H9 (cell line): ENCODE measurements around the gene CYB5R3. TPM values are rescaled to one million over a fixed set of nuclear protein-coding genes. Genes with fewer than 3 reads are reported as not detected.
"Not testable (repeated sequence)": the region's sequence is repeated elsewhere in the genome, so short reads cannot be mapped to it uniquely, and the experiment has no call there.

Source experiments
- DNase-seq: peaks from one replicate; pipeline ENCODE4 v3.0.0-alpha.2; 2017
- H2AFZ ChIP-seq: one replicate; pipeline ENCODE4 v1.6.1; 2013; ENCODE audit warnings: mild to moderate bottlenecking, low read length, control low read depth, moderate library complexity
- H2AK5ac ChIP-seq: 2 replicates; pipeline ENCODE4 v1.6.1; 2013; ENCODE audit warnings: low read length, control low read depth, mixed read lengths; ENCODE audit not compliant: insufficient read length
- H2BK120ac ChIP-seq: one replicate; pipeline ENCODE4 v1.6.1; 2013; ENCODE audit warnings: low read depth, mild to moderate bottlenecking, low read length, control low read depth, inconsistent platforms; ENCODE audit not compliant: poor library complexity, severe bottlenecking
- H2BK12ac ChIP-seq: 2 replicates; pipeline ENCODE4 v1.6.1; 2013; ENCODE audit warnings: low read length, control low read depth, mixed read lengths, low read depth; ENCODE audit not compliant: insufficient read length
- H2BK15ac ChIP-seq: 2 replicates; pipeline ENCODE4 v1.6.1; 2013; ENCODE audit warnings: low read depth, low read length, control low read depth
- H2BK20ac ChIP-seq: one replicate; pipeline ENCODE4 v1.6.1; 2013; ENCODE audit warnings: low read depth, mild to moderate bottlenecking, low read length, control low read depth, inconsistent platforms; ENCODE audit not compliant: poor library complexity, severe bottlenecking
- H2BK5ac ChIP-seq: 2 replicates; pipeline ENCODE4 v1.6.1; 2013; ENCODE audit warnings: low read length, control low read depth, mixed read lengths; ENCODE audit not compliant: insufficient read length
- H3K14ac ChIP-seq: 2 replicates; pipeline ENCODE4 v1.6.1; 2013; ENCODE audit warnings: low read length, control low read depth; ENCODE audit not compliant: insufficient read depth
- H3K18ac ChIP-seq: 2 replicates; pipeline ENCODE4 v1.6.1; 2013; ENCODE audit warnings: low read depth, mild to moderate bottlenecking, mixed read lengths, low read length, control low read depth; ENCODE audit not compliant: insufficient read length
- H3K23ac ChIP-seq: 2 replicates; pipeline ENCODE4 v1.6.1; 2013; ENCODE audit warnings: low read length, control low read depth, mixed read lengths, low read depth; ENCODE audit not compliant: insufficient read length
- H3K23me2 ChIP-seq: 2 replicates; pipeline ENCODE4 v1.6.1; 2013; ENCODE audit warnings: low read depth, mild to moderate bottlenecking, mixed read lengths, low read length, control low read depth; ENCODE audit not compliant: insufficient read length, poor library complexity, severe bottlenecking
- H3K27ac ChIP-seq: 2 replicates; pipeline ENCODE4 v1.5.1; 2013; ENCODE audit warnings: low read length, control low read depth, mixed read lengths, low read depth; ENCODE audit not compliant: insufficient read length
- H3K27me3 ChIP-seq: 2 replicates; pipeline ENCODE4 v1.6.1; 2013; ENCODE audit warnings: low read length, control low read depth, inconsistent platforms; ENCODE audit not compliant: insufficient read depth
- H3K4ac ChIP-seq: 2 replicates; pipeline ENCODE4 v1.6.1; 2013; ENCODE audit warnings: low read depth, mild to moderate bottlenecking, control low read depth, inconsistent platforms, low read length, moderate library complexity
- H3K4me1 ChIP-seq: 2 replicates; pipeline ENCODE4 v1.6.1; 2013; ENCODE audit warnings: low read length, control low read depth, inconsistent platforms; ENCODE audit not compliant: insufficient read depth
- H3K4me2 ChIP-seq: 2 replicates; pipeline ENCODE4 v1.6.1; 2013; ENCODE audit warnings: low read length, control low read depth, mixed read lengths; ENCODE audit not compliant: insufficient read length, insufficient read depth
- H3K56ac ChIP-seq: 2 replicates; pipeline ENCODE4 v1.6.1; 2013; ENCODE audit warnings: low read depth, mild to moderate bottlenecking, mixed read lengths, low read length, control low read depth; ENCODE audit not compliant: insufficient read length
- H3K79me1 ChIP-seq: 2 replicates; pipeline ENCODE4 v1.6.1; 2013; ENCODE audit warnings: low read depth, mild to moderate bottlenecking, moderate library complexity, low read length, control low read depth, inconsistent platforms; ENCODE audit not compliant: insufficient read depth, poor library complexity, severe bottlenecking
- H3K79me2 ChIP-seq: 2 replicates; pipeline ENCODE4 v1.6.1; 2013; ENCODE audit warnings: low read length, control low read depth, inconsistent platforms; ENCODE audit not compliant: insufficient read depth
- H3K9ac ChIP-seq: 2 replicates; pipeline ENCODE4 v1.6.1; 2013; ENCODE audit warnings: low read length, control low read depth, mixed read lengths; ENCODE audit not compliant: insufficient read length; ENCODE audit errors: extremely low read depth
- H3K9me3 ChIP-seq: one replicate; pipeline ENCODE4 v1.6.1; 2013; ENCODE audit warnings: low read depth, low read length, inconsistent platforms; ENCODE audit not compliant: control insufficient read depth
- H3T11ph ChIP-seq: one replicate; pipeline ENCODE4 v1.6.1; 2013; ENCODE audit warnings: mild to moderate bottlenecking, low read length, control low read depth, inconsistent platforms
- H4K20me1 ChIP-seq: one replicate; pipeline ENCODE4 v1.6.1; 2013; ENCODE audit not compliant: control insufficient read depth, insufficient read length, insufficient read depth
- H4K5ac ChIP-seq: 2 replicates; pipeline ENCODE4 v1.6.1; 2013; ENCODE audit warnings: low read depth, mild to moderate bottlenecking, mixed read lengths, low read length, control low read depth; ENCODE audit not compliant: insufficient read length
- H4K8ac ChIP-seq: replicated peaks from 2 replicates; pipeline ENCODE4 v1.6.1; 2013; ENCODE audit warnings: low read length, control low read depth, mixed read lengths, low read depth; ENCODE audit not compliant: insufficient read length
- H4K91ac ChIP-seq: 2 replicates; pipeline ENCODE4 v1.6.1; 2013; ENCODE audit warnings: low read depth, mild to moderate bottlenecking, moderate library complexity, mixed read lengths, low read length, control low read depth; ENCODE audit not compliant: insufficient read length
- H3K27ac Mint-ChIP-seq, 3 experiments: 2 replicates in 2 of 3; 3 replicates in 1 of 3; pipeline ENCODE4 v1.8.0; 2020 to 2021; ENCODE audit warnings: mixed read lengths in 3 of 3, mild to moderate bottlenecking in 1 of 3, moderate library complexity in 1 of 3
- H3K27me3 Mint-ChIP-seq: 2 replicates; pipeline ENCODE4 v1.8.0; 2021; ENCODE audit warnings: low read depth, mild to moderate bottlenecking, moderate library complexity, mixed read lengths
- H3K36me3 Mint-ChIP-seq, 3 experiments: 2 replicates in 2 of 3; 3 replicates in 1 of 3; pipeline ENCODE4 v1.8.0; 2020 to 2021; ENCODE audit warnings: low read depth in 3 of 3, mixed read lengths in 3 of 3; ENCODE audit not compliant: insufficient read depth in 1 of 3
- H3K4me1 Mint-ChIP-seq, 2 experiments: 2 replicates each; pipeline ENCODE4 v1.8.0; 2020; ENCODE audit warnings: mixed read lengths in 2 of 2
- H3K4me3 Mint-ChIP-seq, 2 experiments: 2 replicates in 1 of 2; 3 replicates in 1 of 2; pipeline ENCODE4 v1.8.0; 2020 to 2021; ENCODE audit warnings: mild to moderate bottlenecking in 2 of 2, mixed read lengths in 2 of 2, moderate library complexity in 1 of 2
- H3K9me3 Mint-ChIP-seq, 2 experiments: 2 replicates in 1 of 2; 3 replicates in 1 of 2; pipeline ENCODE4 v1.8.0; 2020; ENCODE audit warnings: mild to moderate bottlenecking in 2 of 2, mixed read lengths in 2 of 2, moderate library complexity in 1 of 2
- WGBS: extraction: QIAGEN DNeasy Blood & Tissue Kit; methylation state at CpG from one replicate; pipeline ENCODE4 v1.1.7; 2013; ENCODE audit warnings: missing lambda C conversion rate, low lambda C conversion rate, mixed read lengths; ENCODE audit not compliant: insufficient read length; ENCODE audit errors: extremely low coverage; 5-methylcytosine and 5-hydroxymethylcytosine counted together
- total RNA-seq: library from RNA; stranded (reverse); gene quantifications from 2 replicates; pipeline ENCODE4 v1.2.1, GENCODE V29; 2021

The CYB5R3 gene
- total RNA-seq, 1 experiment from 2014 or later, result 97.4 TPM

DNA sequence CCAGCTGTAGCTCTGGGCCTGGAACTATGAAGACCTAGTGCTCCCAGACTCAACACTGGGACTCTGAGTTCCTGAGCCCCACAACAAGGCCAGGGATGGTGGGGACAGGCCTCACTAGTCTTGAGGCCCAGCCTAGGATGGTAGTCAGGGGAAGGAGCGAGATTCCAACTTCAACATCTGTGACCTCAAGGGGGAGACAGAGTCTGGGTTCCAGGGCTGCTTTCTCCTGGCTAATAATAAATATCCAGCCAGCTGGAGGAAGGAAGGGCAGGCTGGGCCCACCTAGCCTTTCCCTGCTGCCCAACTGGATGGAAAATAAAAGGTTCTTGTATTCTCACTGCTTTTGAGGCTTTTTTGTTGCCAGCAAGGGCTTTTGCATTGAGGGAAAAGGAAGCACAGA, 75.1 kb downstream of the CYB5R3 start:
- not testable (repeated sequence) for H3T11ph ChIP-seq

GRCh38 chr22:42571068-42571467, 78.1 kb downstream of the CYB5R3 start:
- Mint-ChIP-seq H3K4me1 (peaks cover 3 to 11% of the 10 kb centered on the region in 2 experiments; a peak in 3 of 4 replicates), H3K27ac (peak overlapping the region in 1 of 3 experiments; percentile 65; a peak in 1 of 7 replicates), H3K36me3 (peaks cover 16 to 44% (median 27%) of the 10 kb centered on the region in 3 experiments)
- H2BK12ac ChIP-seq, H3K27me3 Mint-ChIP-seq, H3K9ac ChIP-seq, H3K14ac ChIP-seq, H2BK15ac ChIP-seq, H3K9me3 Mint-ChIP-seq, H3K79me2 ChIP-seq, H4K91ac ChIP-seq, H2AFZ ChIP-seq, H4K8ac ChIP-seq, H2AK5ac ChIP-seq, H4K5ac ChIP-seq, H2BK120ac ChIP-seq, H3T11ph ChIP-seq, H3K27me3 ChIP-seq, H3K9me3 ChIP-seq, H3K23me2 ChIP-seq, H3K18ac ChIP-seq, H3K27ac ChIP-seq, H3K56ac ChIP-seq, H3K4me3 Mint-ChIP-seq, DNase-seq, H2BK20ac ChIP-seq, H2BK5ac ChIP-seq, H3K79me1 ChIP-seq, H3K4me1 ChIP-seq, H3K23ac ChIP-seq, H4K20me1 ChIP-seq, H3K4me2 ChIP-seq, H3K4ac ChIP-seq: not testable (repeated sequence)
- no CpG with 5 or more reads among the region's 12 CpGs for WGBS

More for the DNA sequence above, 75.1 kb downstream of the CYB5R3 start:
- not testable (repeated sequence) for H3K4me3 Mint-ChIP-seq, H2BK15ac ChIP-seq, H3K79me1 ChIP-seq, H2BK20ac ChIP-seq, H2AK5ac ChIP-seq, H3K23me2 ChIP-seq, H3K9ac ChIP-seq, H2BK5ac ChIP-seq, H4K91ac ChIP-seq, H3K4me1 ChIP-seq, H3K27ac Mint-ChIP-seq, H3K27me3 ChIP-seq, H3K79me2 ChIP-seq, DNase-seq, H2BK12ac ChIP-seq, H3K27ac ChIP-seq, H2BK120ac ChIP-seq, H3K4ac ChIP-seq, H3K9me3 Mint-ChIP-seq, H4K5ac ChIP-seq, H3K9me3 ChIP-seq, H3K18ac ChIP-seq, H4K8ac ChIP-seq, H3K14ac ChIP-seq, H3K23ac ChIP-seq, H3K27me3 Mint-ChIP-seq, H2AFZ ChIP-seq, H3K56ac ChIP-seq, H4K20me1 ChIP-seq, H3K4me2 ChIP-seq
- Mint-ChIP-seq H3K4me1 (peaks cover 3 to 11% of the 10 kb centered on the region in 2 experiments; a peak in 3 of 4 replicates), H3K36me3 (peaks cover 23 to 65% (median 44%) of the 10 kb centered on the region in 3 experiments)
- no CpG with 5 or more reads among the region's 1 CpG for WGBS
